OCI-LY1 (cell line): ENCODE results near the gene BICD1.
A peak's percentile ranks its signal among the peaks of the same experiment; 100 is the strongest.

ENCODE experiments used
- H2AFZ ChIP-seq: fragments of 200-600 bp; sonication (generic), shearing (Covaris generic); 2 replicates; pipeline ENCODE4 v1.6.0; 2014; ENCODE audit warnings: antibody characterized with exemption, mild to moderate bottlenecking, low read length
- H3F3A ChIP-seq: fragments of 200-600 bp; sonication (generic), shearing (Covaris generic); 2 replicates; pipeline ENCODE4 v1.6.0; 2014; ENCODE audit warnings: mild to moderate bottlenecking, antibody characterized with exemption, low read length, moderate library complexity; ENCODE audit not compliant: insufficient read depth
- H3K27ac ChIP-seq: fragments of 200-600 bp; sonication (generic); 2 replicates; pipeline ENCODE4 v1.5.1; 2014; ENCODE audit warnings: low read length, mixed run types, mild to moderate bottlenecking, low read depth; ENCODE audit not compliant: poor library complexity, severe bottlenecking
- H3K27me3 ChIP-seq: fragments of 200-600 bp; sonication (generic); 2 replicates; pipeline ENCODE4 v1.6.0; 2014; ENCODE audit warnings: antibody characterized with exemption, mild to moderate bottlenecking, low read length, moderate library complexity; ENCODE audit not compliant: insufficient read depth
- H3K36me3 ChIP-seq: fragments of 200-600 bp; sonication (generic); 2 replicates; pipeline ENCODE4 v1.6.1; 2014; ENCODE audit warnings: mild to moderate bottlenecking, antibody characterized with exemption, low read length, moderate library complexity, mixed read lengths; ENCODE audit not compliant: insufficient read depth
- H3K4me1 ChIP-seq: fragments of 200-600 bp; sonication (generic); 2 replicates; pipeline ENCODE4 v1.5.1; 2014; ENCODE audit warnings: mild to moderate bottlenecking, low read length, moderate library complexity; ENCODE audit not compliant: insufficient read depth, severe bottlenecking
- H3K4me2 ChIP-seq: fragments of 200-600 bp; sonication (generic), shearing (Covaris generic); 2 replicates; pipeline ENCODE4 v1.6.1; 2014; ENCODE audit warnings: low read length
- H3K4me3 ChIP-seq: fragments of 200-600 bp; sonication (generic); 2 replicates; pipeline ENCODE4 v1.5.1; 2014; ENCODE audit warnings: low read length, low read depth, mild to moderate bottlenecking, mixed read lengths; ENCODE audit not compliant: poor library complexity, severe bottlenecking
- H3K79me2 ChIP-seq: fragments of 200-600 bp; shearing (Covaris generic); 2 replicates; pipeline ENCODE4 v1.6.1; 2016; ENCODE audit warnings: mixed run types, low read length, mixed read lengths; ENCODE audit not compliant: insufficient read depth
- H3K9ac ChIP-seq: fragments of 200-600 bp; sonication (generic), shearing (Covaris generic); 2 replicates; pipeline ENCODE4 v1.6.1; 2014; ENCODE audit warnings: mild to moderate bottlenecking, low read length, mixed read lengths
- H3K9me2 ChIP-seq: fragments of 200-600 bp; sonication (generic), shearing (Covaris generic); 2 replicates; pipeline ENCODE4 v1.6.1; 2014; ENCODE audit warnings: low read depth, mild to moderate bottlenecking, low read length, mixed read lengths
- H3K9me3 ChIP-seq: fragments of 200-600 bp; shearing (Covaris generic); 2 replicates; pipeline ENCODE4 v1.6.1; 2014; ENCODE audit warnings: low read length, mixed read lengths
- H4K20me1 ChIP-seq: fragments of 200-600 bp; sonication (generic), shearing (Covaris generic); 2 replicates; pipeline ENCODE4 v1.6.0; 2016; ENCODE audit warnings: mild to moderate bottlenecking, low read length; ENCODE audit not compliant: insufficient read depth
- CTCF ChIP-seq: fragments of 200-600 bp; sonication (generic), shearing (Covaris generic); IDR thresholded peaks from 2 replicates; pipeline ENCODE4 v1.5.1; 2017; ENCODE audit warnings: mild to moderate bottlenecking, antibody characterized with exemption, low read length, moderate library complexity, mixed read lengths
- EZH2 ChIP-seq: fragments of 200-600 bp; sonication (generic), shearing (Covaris generic); IDR thresholded peaks from 2 replicates; pipeline ENCODE4 v1.8.0; 2017; ENCODE audit warnings: borderline replicate concordance, mixed run types, mild to moderate bottlenecking, antibody characterized with exemption, low read length, moderate library complexity, mixed read lengths

BICD1 gene

DNA sequence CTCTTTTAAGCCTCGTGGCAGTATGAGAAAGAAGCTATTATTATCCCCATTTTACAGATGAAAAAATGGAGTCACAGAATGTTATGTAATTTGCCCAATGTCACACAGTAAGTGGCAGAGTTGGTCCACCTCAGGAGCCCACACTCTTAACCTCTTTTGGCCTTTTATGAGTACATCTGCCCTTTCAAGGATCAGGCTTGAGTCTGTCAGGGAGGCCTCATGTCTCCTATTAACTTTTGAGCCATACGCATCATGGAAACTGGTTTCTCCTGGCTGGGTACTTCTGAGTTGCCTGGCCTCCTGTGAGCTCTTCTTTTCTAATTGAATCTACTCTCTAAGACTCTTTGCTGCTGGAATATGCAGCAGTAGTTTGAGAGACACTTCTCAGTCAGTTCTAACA is 101.7 kb downstream of the BICD1 start:
- H3F3A ChIP-seq, result no peaks in the 10 kb centered on the region
- H3K27me3 ChIP-seq, result no peaks in the 10 kb centered on the region
- H3K36me3 ChIP-seq, result peaks cover 3% of the 10 kb centered on the region; the same call in 1 of the 2 replicates
- no peaks in the 10 kb centered on the region for H3K9me3 ChIP-seq
- no peaks in the 10 kb centered on the region for H3K9me2 ChIP-seq
- H3K4me1 ChIP-seq, result peaks cover 19% of the 10 kb centered on the region
- peak overlapping the region; percentile 13 for H3K27ac ChIP-seq
- H3K9ac ChIP-seq, result no peak overlapping the region
- TF ChIP-seq EZH2 (no peak), CTCF (no peak)
- H2AFZ ChIP-seq, result no peak overlapping the region
- H3K79me2 ChIP-seq, result 0 out of 2 replicates have a peak, but pooled peaks cover 5% of the 10 kb centered on the region
- H3K4me2 ChIP-seq, result peak overlapping the region; percentile 3; the same call in 1 of the 2 replicates
- H4K20me1 ChIP-seq, result no peaks in the 10 kb centered on the region
- no peak overlapping the region for H3K4me3 ChIP-seq

GRCh38 chr12:32211066-32211899 is 104.6 kb downstream of the BICD1 start:
- Histone ChIP-seq H3K27ac (no peak overlapping the region), H3K9me3 (no peaks in the 10 kb centered on the region), H4K20me1 (no peaks in the 10 kb centered on the region), H3K9ac (no peak overlapping the region), H3K79me2 (0 out of 2 replicates have a peak, but pooled peaks cover 5% of the 10 kb centered on the region), H3K4me1 (peaks cover 26% of the 10 kb centered on the region), H3K27me3 (no peaks in the 10 kb centered on the region), H2AFZ (no peak overlapping the region), H3F3A (no peaks in the 10 kb centered on the region), H3K4me3 (no peak overlapping the region), H3K9me2 (no peaks in the 10 kb centered on the region), H3K36me3 (peaks cover 7% of the 10 kb centered on the region), H3K4me2 (no peak overlapping the region)
- no peak for TF ChIP-seq EZH2
- TF ChIP-seq CTCF, result no peak

DNA sequence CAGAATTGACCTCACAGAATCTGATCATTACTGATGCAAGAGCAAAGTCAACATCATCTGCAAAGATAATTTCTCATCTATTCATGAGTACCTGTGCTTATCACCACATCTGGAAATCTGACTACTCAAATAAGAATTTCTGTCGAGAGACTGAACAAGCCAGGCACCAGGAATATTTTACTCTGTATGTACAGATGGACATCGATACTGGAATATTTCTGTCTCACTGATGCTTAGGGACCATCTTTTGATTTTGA is 105.2 kb downstream of the BICD1 start:
- Histone ChIP-seq H3K4me2 (no peak overlapping the region), H3K27me3 (no peaks in the 10 kb centered on the region), H3F3A (no peaks in the 10 kb centered on the region), H3K4me3 (no peak overlapping the region), H3K79me2 (0 out of 2 replicates have a peak, but pooled peaks cover 5% of the 10 kb centered on the region), H3K9me3 (no peaks in the 10 kb centered on the region), H3K36me3 (peaks cover 13% of the 10 kb centered on the region), H3K9me2 (no peaks in the 10 kb centered on the region), H4K20me1 (no peaks in the 10 kb centered on the region), H3K4me1 (peaks cover 26% of the 10 kb centered on the region), H3K27ac (no peak overlapping the region), H2AFZ (no peak overlapping the region), H3K9ac (no peak overlapping the region)
- TF ChIP-seq CTCF (no peak), EZH2 (no peak)
